ENCODE data around the gene CPAMD8. TPM values are rescaled to one million over a fixed set of nuclear protein-coding genes. Genes with fewer than 3 reads are reported as not detected.

Gene CPAMD8
- total and polyA plus RNA-seq, 2 of the 8 experiments (the other 6 are each of a cell fraction or from before 2014, with no cell fraction given): 6.1 to 9.2 TPM

GRCh38 chr19:17027535-17027975 is 945 bp upstream of the CPAMD8 start:
- Histone ChIP-seq H2AK5ac (ENCODE audit: low read depth, low read length) (0 out of 2 replicates have a peak overlapping the region, but pooled peaks have one; percentile 39), H3K18ac (ENCODE audit: extremely low read depth, low read length) (0 out of 2 replicates have a peak overlapping the region, but pooled peaks have one; percentile 32), H4K8ac (ENCODE audit: extremely low read depth, insufficient read depth, low read length) (no peak overlapping the region), H3K27ac (ENCODE audit: low read depth, low read length) (no peak overlapping the region), H3K36me3 (ENCODE audit: control insufficient read depth in 2 of 4, insufficient read depth in 4 of 4, low read length in 3 of 4) (no peaks in the 10 kb centered on the region), H4K5ac (ENCODE audit: insufficient read length, low read depth, low read length) (no peak overlapping the region), H2BK15ac (ENCODE audit: low read length) (no peak overlapping the region), H4K91ac (replicated peaks; ENCODE audit: insufficient read length, low read length) (peak overlapping the region; percentile 61), H3K14ac (ENCODE audit: insufficient read length) (no peak overlapping the region), H3K4me3 (ENCODE audit: extremely low read depth in 1 of 4, insufficient read depth in 2 of 4, low read depth in 3 of 4, low read length in 4 of 4) (peak overlapping the region; percentile 21 to 87 (median 55); a peak in 5 of 8 replicates), H3K56ac (replicated peaks; ENCODE audit: insufficient read length, low read depth, low read length) (no peak overlapping the region), H3K79me2 (ENCODE audit: control insufficient read depth in 1 of 2, insufficient read depth in 2 of 2, low read length in 2 of 2) (peaks cover 0 to 3% of the 10 kb centered on the region in 2 experiments; a peak in 2 of 4 replicates), H4K20me1 (replicated peaks in 1 of 2; ENCODE audit: control insufficient read depth in 1 of 2, insufficient read depth in 2 of 2, low read length in 2 of 2) (peaks cover 0 to 3% of the 10 kb centered on the region in 2 experiments), H3K27me3 (replicated peaks in 1 of 4; ENCODE audit: control insufficient read depth in 3 of 4, extremely low read depth in 1 of 4, insufficient read depth in 3 of 4, low read length in 3 of 4) (peaks cover 0 to 6% (median 3%) of the 10 kb centered on the region in 4 experiments; a peak in 4 of 7 replicates), H2AFZ (ENCODE audit: low read length) (no peak overlapping the region), H3K4me2 (ENCODE audit: insufficient read depth in 1 of 2, low read depth in 2 of 2, low read length in 2 of 2) (peak overlapping the region; percentile 65 to 91), H3K4ac (replicated peaks; ENCODE audit: insufficient read length, low read depth, low read length) (no peak overlapping the region), H2BK12ac (ENCODE audit: low read depth, low read length) (0 out of 2 replicates have a peak overlapping the region, but pooled peaks have one; percentile 27), H3K9ac (replicated peaks in 1 of 4; ENCODE audit: extremely low read depth in 1 of 4, low read depth in 3 of 4, low read length in 3 of 4) (no peak overlapping the region), H2BK20ac (ENCODE audit: low read length) (no peak overlapping the region), H3K79me1 (ENCODE audit: low read depth, low read length) (no peaks in the 10 kb centered on the region), H3K9me3 (ENCODE audit: insufficient read depth in 2 of 2, low read depth in 1 of 2, low read length in 1 of 2) (peaks cover 3 to 4% of the 10 kb centered on the region in 2 experiments; a peak in 3 of 4 replicates), H3K23ac (ENCODE audit: insufficient read length) (no peak overlapping the region), H2BK5ac (ENCODE audit: low read depth, low read length) (no peak overlapping the region), H3K23me2 (ENCODE audit: low read depth, low read length) (peaks cover 11% of the 10 kb centered on the region), H3K4me1 (replicated peaks in 1 of 4; ENCODE audit: control insufficient read depth in 3 of 4, insufficient read depth in 4 of 4, low read length in 3 of 4) (peaks cover 2 to 9% (median 5%) of the 10 kb centered on the region in 4 experiments; a peak in 5 of 7 replicates), H2BK120ac (replicated peaks; ENCODE audit: low read depth, low read length) (no peak overlapping the region)
- CTCF ChIA-PET (ENCODE audit: partially characterized antibody): interaction anchor here (0.8 to 1.0 kb wide), 2 partner anchors 42 to 248 kb away, joined by 3 read pairs; no protein-coding TSS in a partner anchor
- POLR2A ChIA-PET (ENCODE audit: partially characterized antibody): interaction anchor here (0.7 to 0.9 kb wide), 3 partner anchors 17 to 248 kb away, joined by 3 read pairs; no protein-coding TSS in a partner anchor
- 66% methylated on average over 7 of the region's 7 CpGs; no CpG with 5 or more reads in 1 of the 2 experiments for WGBS, 2 experiments (ENCODE audit: extremely low coverage in 1 of 2, insufficient coverage in 1 of 2, insufficient read length in 1 of 2, insufficient replicate concordance in 2 of 2, low coverage in 1 of 2, low lambda C conversion rate in 2 of 2, missing lambda C conversion rate in 1 of 2)
- DNase-seq (ENCODE audit: low read depth in 1 of 2, low spot score in 2 of 2) (no peak), FAIRE-seq (no peak)
- no peak for TF ChIP-seq POLR2A (IDR thresholded peaks at IDR 0.05; ENCODE audit: control extremely low read depth in 1 of 2, low read depth in 2 of 2, low read length in 2 of 2)
- TF ChIP-seq CBX8 (IDR thresholded peaks at IDR 0.05; ENCODE audit: borderline replicate concordance, low read depth, low read length): no peak
- TF ChIP-seq CHD2 (IDR thresholded peaks at IDR 0.05; ENCODE audit: low read length): no peak
- TF ChIP-seq ZNF274 (IDR thresholded peaks at IDR 0.05; ENCODE audit: borderline replicate concordance, extremely low read depth, low read length): no peak
- no peak for TF ChIP-seq POLR2AphosphoS5 (IDR thresholded peaks at IDR 0.05; ENCODE audit: low read depth, low read length)
- TF ChIP-seq MAFK (IDR thresholded peaks at IDR 0.05; ENCODE audit: low read depth, low read length): no peak
- TF ChIP-seq RBBP5 (IDR thresholded peaks at IDR 0.05; ENCODE audit: borderline replicate concordance, low read depth, low read length): no peak
- no peak for TF ChIP-seq MAX (IDR thresholded peaks at IDR 0.05)
- TF ChIP-seq RAD21 (IDR thresholded peaks at IDR 0.05 in 1 of 2, conservative IDR thresholded peaks at IDR 0.05 in 1 of 2; ENCODE audit: low read depth in 2 of 2, low read length in 2 of 2): no peak
- no peak for TF ChIP-seq EGR1 (IDR thresholded peaks at IDR 0.05; ENCODE audit: borderline replicate concordance, low read depth, low read length)
- no peak for TF ChIP-seq CBX5 (IDR thresholded peaks at IDR 0.05; ENCODE audit: low read depth, low read length)
- no peak for TF ChIP-seq SP1 (IDR thresholded peaks at IDR 0.05; ENCODE audit: low read depth, low read length)

Data from H1 (cell line).